Endothelial cell (in vitro differentiated cells): ENCODE data around the gene PRICKLE4. TPM values are rescaled to one million over a fixed set of nuclear protein-coding genes. Genes with fewer than 3 reads are reported as not detected.

Experiments
- DNase-seq: peaks from one replicate; pipeline ENCODE4 v3.0.0; 2021; ENCODE audit warnings: low spot score
- H3K27ac Mint-ChIP-seq: one replicate; pipeline ENCODE4 v1.8.0; 2021; ENCODE audit warnings: mixed read lengths, inconsistent platforms; ENCODE audit not compliant: unreplicated experiment
- H3K27me3 Mint-ChIP-seq: one replicate; pipeline ENCODE4 v1.8.0; 2021; ENCODE audit warnings: mild to moderate bottlenecking, moderate library complexity, mixed read lengths, inconsistent platforms; ENCODE audit not compliant: unreplicated experiment
- H3K36me3 Mint-ChIP-seq: one replicate; pipeline ENCODE4 v1.8.0; 2021; ENCODE audit warnings: mild to moderate bottlenecking, low read depth, mixed read lengths, inconsistent platforms; ENCODE audit not compliant: unreplicated experiment
- H3K4me1 Mint-ChIP-seq: one replicate; pipeline ENCODE4 v1.8.0; 2021; ENCODE audit warnings: mild to moderate bottlenecking, mixed read lengths, inconsistent platforms; ENCODE audit not compliant: unreplicated experiment
- H3K4me3 Mint-ChIP-seq: one replicate; pipeline ENCODE4 v1.8.0; 2021; ENCODE audit warnings: mild to moderate bottlenecking, mixed read lengths, inconsistent platforms; ENCODE audit not compliant: unreplicated experiment
- H3K9me3 Mint-ChIP-seq: one replicate; pipeline ENCODE4 v1.8.0; 2021; ENCODE audit warnings: mixed read lengths, inconsistent platforms; ENCODE audit not compliant: unreplicated experiment
- total RNA-seq: library from RNA; stranded (reverse); fragmentation: NEBNext Ultra II Directional; extraction: Animal tissue kit (Norgen Biotek cat#: 25700); gene quantifications from one replicate; pipeline ENCODE4 v1.2.1, GENCODE V29; 2021; ENCODE audit not compliant: unreplicated experiment
- TF ChIP-seq, protein P1 (sequence below): fragments of 200-600 bp; sonication (generic); IDR thresholded peaks from one replicate; pipeline ENCODE4 v1.5.0; 2021; ENCODE audit warnings: antibody characterized with exemption; ENCODE audit not compliant: unreplicated experiment

The PRICKLE4 gene
- total RNA-seq, 1 donor from 2014 or later, result 20.7 TPM

- no peak for DNase-seq
These were observed 11.9 kb upstream of the PRICKLE4 start for GRCh38 chr6:41768545-41769308.

GRCh38 chr6:41769376-41769775, 11.2 kb upstream of the PRICKLE4 start:
- TF ChIP-seq, protein P1, sequence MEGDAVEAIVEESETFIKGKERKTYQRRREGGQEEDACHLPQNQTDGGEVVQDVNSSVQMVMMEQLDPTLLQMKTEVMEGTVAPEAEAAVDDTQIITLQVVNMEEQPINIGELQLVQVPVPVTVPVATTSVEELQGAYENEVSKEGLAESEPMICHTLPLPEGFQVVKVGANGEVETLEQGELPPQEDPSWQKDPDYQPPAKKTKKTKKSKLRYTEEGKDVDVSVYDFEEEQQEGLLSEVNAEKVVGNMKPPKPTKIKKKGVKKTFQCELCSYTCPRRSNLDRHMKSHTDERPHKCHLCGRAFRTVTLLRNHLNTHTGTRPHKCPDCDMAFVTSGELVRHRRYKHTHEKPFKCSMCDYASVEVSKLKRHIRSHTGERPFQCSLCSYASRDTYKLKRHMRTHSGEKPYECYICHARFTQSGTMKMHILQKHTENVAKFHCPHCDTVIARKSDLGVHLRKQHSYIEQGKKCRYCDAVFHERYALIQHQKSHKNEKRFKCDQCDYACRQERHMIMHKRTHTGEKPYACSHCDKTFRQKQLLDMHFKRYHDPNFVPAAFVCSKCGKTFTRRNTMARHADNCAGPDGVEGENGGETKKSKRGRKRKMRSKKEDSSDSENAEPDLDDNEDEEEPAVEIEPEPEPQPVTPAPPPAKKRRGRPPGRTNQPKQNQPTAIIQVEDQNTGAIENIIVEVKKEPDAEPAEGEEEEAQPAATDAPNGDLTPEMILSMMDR, result no peak
- Mint-ChIP-seq H3K4me1 (peaks cover 33% of the 10 kb centered on the region), H3K4me3 (no peak overlapping the region), H3K27me3 (peaks cover 3% of the 10 kb centered on the region), H3K27ac (peak overlapping the region; percentile 78), H3K36me3 (peaks cover 23% of the 10 kb centered on the region), H3K9me3 (no peaks in the 10 kb centered on the region)
- DNase-seq, result no peak

More at GRCh38 chr6:41768545-41769308, 11.9 kb upstream of the PRICKLE4 start:
- Mint-ChIP-seq H3K9me3 (no peaks in the 10 kb centered on the region), H3K4me3 (no peak overlapping the region), H3K36me3 (peaks cover 19% of the 10 kb centered on the region), H3K4me1 (peaks cover 33% of the 10 kb centered on the region), H3K27ac (peak overlapping the region; percentile 78), H3K27me3 (peaks cover 3% of the 10 kb centered on the region)
- TF ChIP-seq, protein P1, result no peak

GRCh38 chr6:41770381-41771057, 10.1 kb upstream of the PRICKLE4 start:
- Mint-ChIP-seq H3K4me3 (no peak overlapping the region), H3K27ac (peak overlapping the region; percentile 49), H3K9me3 (no peaks in the 10 kb centered on the region), H3K36me3 (peaks cover 31% of the 10 kb centered on the region), H3K27me3 (peaks cover 2% of the 10 kb centered on the region), H3K4me1 (peaks cover 33% of the 10 kb centered on the region)
- no peak for DNase-seq
- TF ChIP-seq, protein P1, result no peak

DNA sequence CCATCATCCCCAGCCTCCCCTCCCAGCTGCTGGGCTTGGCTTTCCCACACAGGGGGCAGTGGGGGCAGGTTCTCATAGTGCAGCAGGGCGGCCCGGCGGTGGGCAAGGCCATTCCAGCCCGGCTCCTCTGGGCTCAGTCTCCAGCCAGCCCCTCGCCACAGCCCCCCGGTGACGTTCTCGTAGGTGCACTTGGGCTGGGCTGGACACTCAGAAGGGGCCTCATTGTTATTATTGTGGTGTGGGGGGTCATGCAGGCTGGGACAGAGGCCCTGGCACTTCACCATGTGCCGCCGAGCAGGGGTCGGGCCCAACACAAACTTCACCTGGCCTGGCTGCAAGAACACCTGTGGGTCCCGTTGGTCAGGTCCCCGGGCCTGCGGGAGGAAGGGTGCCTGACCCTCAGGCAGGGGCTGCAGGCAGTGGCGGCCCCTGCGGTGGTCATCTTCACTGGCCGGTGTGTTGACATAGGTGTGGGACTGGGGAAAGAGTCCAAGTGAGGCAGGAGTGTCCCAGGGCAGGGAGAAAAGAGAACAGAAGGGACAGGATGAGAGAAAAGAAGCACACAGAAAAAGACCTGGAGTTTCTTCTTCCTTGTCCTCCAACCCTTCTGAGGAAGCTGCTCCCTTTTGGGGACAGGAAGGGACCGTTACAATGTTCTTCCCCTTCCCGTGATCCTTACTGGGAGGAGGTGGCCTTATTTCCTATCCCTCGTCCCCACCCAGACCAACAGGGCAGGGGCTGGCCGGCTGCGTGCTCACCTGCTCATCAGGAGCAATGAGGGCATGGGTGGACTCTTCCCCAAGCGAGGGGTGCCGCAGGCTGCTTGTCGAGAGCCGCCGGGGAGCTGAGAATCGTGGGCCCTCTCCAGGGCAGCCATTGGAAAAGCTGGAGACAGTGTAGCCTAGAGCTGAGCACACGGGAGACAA, 9.3 kb upstream of the PRICKLE4 start:
- Mint-ChIP-seq H3K27ac (peak overlapping the region; percentile 22), H3K4me3 (no peak overlapping the region), H3K36me3 (peaks cover 31% of the 10 kb centered on the region), H3K9me3 (no peaks in the 10 kb centered on the region), H3K4me1 (peaks cover 33% of the 10 kb centered on the region), H3K27me3 (no peaks in the 10 kb centered on the region)
- TF ChIP-seq, protein P1, result no peak
- no peak for DNase-seq
